SK-N-SH treated with all-trans-retinoic acid at 6 μM for 48 hours (cell line): ENCODE data around the gene ME2.
A peak's percentile ranks its signal among the peaks of the same experiment; 100 is the strongest.
"Not testable (repeated sequence)": the region's sequence is repeated elsewhere in the genome, so short reads cannot be mapped to it uniquely, and the experiment has no call there.

Experiments used
- ATAC-seq: fragments of 200-7000 bp; cut with Tn5 transposase; 3 replicates; pipeline ENCODE4 v1.9.1; 2020; ENCODE audit warnings: mild to moderate bottlenecking, moderate library complexity
- ARNTL ChIP-seq: fragments of 450-650 bp; formaldehyde crosslinking; IDR thresholded peaks from 2 replicates; pipeline ENCODE4 v1.5.0; 2020; ENCODE audit warnings: low read depth, mild to moderate bottlenecking, moderate library complexity, borderline replicate concordance
- BACH2 ChIP-seq: fragments of 250-450 bp; sonication (Bioruptor Pico); IDR thresholded peaks from 2 replicates; pipeline ENCODE4 v1.9.0; 2021; ENCODE audit warnings: mild to moderate bottlenecking, borderline replicate concordance
- CREB5 ChIP-seq: fragments of 250-450 bp; sonication (Bioruptor Pico); IDR thresholded peaks from 2 replicates; pipeline ENCODE4 v1.5.1; 2020; ENCODE audit warnings: low read depth, mild to moderate bottlenecking, moderate library complexity
- GLIS3 ChIP-seq: fragments of 250-450 bp; sonication (Bioruptor Pico); IDR thresholded peaks from 2 replicates; pipeline ENCODE4 v1.5.0; 2020; ENCODE audit warnings: mild to moderate bottlenecking, moderate library complexity
- ISL1 ChIP-seq: fragments of 250-450 bp; sonication (Bioruptor Pico); IDR thresholded peaks from 2 replicates; pipeline ENCODE4 v2.1.2; 2022; ENCODE audit warnings: mild to moderate bottlenecking, moderate library complexity
- OSR1 ChIP-seq: fragments of 250-450 bp; sonication (Bioruptor Pico); IDR thresholded peaks from 2 replicates; pipeline ENCODE4 v1.8.0; 2022; ENCODE audit warnings: moderate library complexity, mild to moderate bottlenecking, inconsistent platforms
- PATZ1 ChIP-seq: fragments of 250-450 bp; sonication (Bioruptor Pico); IDR thresholded peaks from 2 replicates; pipeline ENCODE4 v1.8.0; 2020; ENCODE audit warnings: mild to moderate bottlenecking, moderate library complexity, borderline replicate concordance
- POU6F1 ChIP-seq: fragments of 250-450 bp; sonication (Bioruptor Pico); IDR thresholded peaks from 2 replicates; pipeline ENCODE4 v1.8.0; 2021; ENCODE audit warnings: low read depth, mild to moderate bottlenecking, moderate library complexity, borderline replicate concordance
- PPARA ChIP-seq: fragments of 250-450 bp; sonication (Bioruptor Pico); IDR thresholded peaks from 2 replicates; pipeline ENCODE4 v1.5.0; 2020; ENCODE audit warnings: mild to moderate bottlenecking, borderline replicate concordance
- RARB ChIP-seq: fragments of 250-450 bp; sonication (Bioruptor Pico); IDR thresholded peaks from 2 replicates; pipeline ENCODE4 v1.8.0; 2021; ENCODE audit warnings: mild to moderate bottlenecking, moderate library complexity
- SNAI2 ChIP-seq: fragments of 250-450 bp; sonication (Bioruptor Pico); IDR thresholded peaks from 2 replicates; pipeline ENCODE4 v1.5.0; 2020; ENCODE audit warnings: mild to moderate bottlenecking, moderate library complexity
- TCF4 ChIP-seq: fragments of 250-450 bp; sonication (Bioruptor Pico); IDR thresholded peaks from 2 replicates; pipeline ENCODE4 v1.8.0; 2021; ENCODE audit warnings: mild to moderate bottlenecking, moderate library complexity, borderline replicate concordance
- TOX ChIP-seq: fragments of 250-450 bp; sonication (Bioruptor Pico); IDR thresholded peaks from 2 replicates; pipeline ENCODE4 v1.8.0; 2021; ENCODE audit warnings: mild to moderate bottlenecking, moderate library complexity, borderline replicate concordance
- TSHZ2 ChIP-seq: fragments of 250-450 bp; sonication (Bioruptor Pico); IDR thresholded peaks from 2 replicates; pipeline ENCODE4 v1.5.0; 2020; ENCODE audit warnings: mild to moderate bottlenecking, moderate library complexity
- ZC3H10 ChIP-seq: fragments of 250-450 bp; sonication (Bioruptor Pico); IDR thresholded peaks from 2 replicates; pipeline ENCODE4 v1.5.1; 2021; ENCODE audit warnings: mild to moderate bottlenecking, moderate library complexity
- ZFP3 ChIP-seq: fragments of 250-450 bp; sonication (Bioruptor Pico); IDR thresholded peaks from 2 replicates; pipeline ENCODE4 v1.5.0; 2020; ENCODE audit warnings: mild to moderate bottlenecking, moderate library complexity
- ZFP30 ChIP-seq: fragments of 450-650 bp; formaldehyde crosslinking; IDR thresholded peaks from 2 replicates; pipeline ENCODE4 v1.5.0; 2022; ENCODE audit warnings: mild to moderate bottlenecking, moderate library complexity
- ZNF565 ChIP-seq: fragments of 450-650 bp; formaldehyde crosslinking; conservative IDR thresholded peaks from 2 replicates; pipeline ENCODE4 v1.5.0; 2020; ENCODE audit warnings: low read depth, mild to moderate bottlenecking, moderate library complexity
- ZNF70 ChIP-seq: fragments of 450-650 bp; formaldehyde crosslinking; IDR thresholded peaks from 2 replicates; pipeline ENCODE4 v1.5.0; 2020; ENCODE audit warnings: mild to moderate bottlenecking, moderate library complexity
- ZNF8 ChIP-seq: fragments of 450-650 bp; formaldehyde crosslinking; IDR thresholded peaks from 2 replicates; pipeline ENCODE4 v1.5.0; 2020; ENCODE audit warnings: mild to moderate bottlenecking, moderate library complexity

ME2 gene

GRCh38 chr18:50879302-50880118 lies 592 bp downstream of the ME2 start:
- ATAC-seq, result peak; percentile 45
- TF ChIP-seq ZNF565 (CRISPR knock-in tag) (no peak), TOX (CRISPR knock-in tag) (no peak), ZNF70 (no peak)

GRCh38 chr18:50880119-50880465 lies 1.2 kb downstream of the ME2 start:
- no peak for ATAC-seq
- TF ChIP-seq ZNF8 (CRISPR knock-in tag) (no peak), ZC3H10 (CRISPR knock-in tag) (no peak), OSR1 (CRISPR knock-in tag) (no peak)

GRCh38 chr18:50880944-50881343 lies 2.0 kb downstream of the ME2 start:
- ATAC-seq, result not testable (repeated sequence)

GRCh38 chr18:50886929-50887328 lies 8.0 kb downstream of the ME2 start:
- ATAC-seq, result no peak
- no peak for TF ChIP-seq ZFP30 (CRISPR knock-in tag)
- TF ChIP-seq RARB (CRISPR knock-in tag), result no peak
- TF ChIP-seq SNAI2 (CRISPR knock-in tag), result no peak
- no peak for TF ChIP-seq PPARA (CRISPR knock-in tag)
- no peak for TF ChIP-seq TCF4 (CRISPR knock-in tag)
- no peak for TF ChIP-seq ZC3H10 (CRISPR knock-in tag)
- no peak for TF ChIP-seq ZFP3 (CRISPR knock-in tag)
- TF ChIP-seq TSHZ2 (CRISPR knock-in tag), result no peak
- no peak for TF ChIP-seq GLIS3 (CRISPR knock-in tag)
- TF ChIP-seq ISL1 (CRISPR knock-in tag), result no peak
- no peak for TF ChIP-seq POU6F1 (CRISPR knock-in tag)
- TF ChIP-seq BACH2 (CRISPR knock-in tag), result no peak
- TF ChIP-seq PATZ1, result no peak
- TF ChIP-seq CREB5, result no peak
- TF ChIP-seq ARNTL (CRISPR knock-in tag), result no peak
- TF ChIP-seq, all 23 proteins: peak for 0
